CD14-positive monocyte (primary cell): ENCODE results near the gene NPL. TPM values are rescaled to one million over a fixed set of nuclear protein-coding genes. Genes with fewer than 3 reads are reported as not detected.

Experiments used
- DNase-seq, 3 donors: peaks; one replicate each; pipeline ENCODE4 v3.0.0-alpha.2; 2011 to 2022
- H2AFZ ChIP-seq: 2 replicates; pipeline ENCODE4 v1.6.0; 2012; ENCODE audit warnings: mild to moderate bottlenecking, low read depth, low read length, inconsistent platforms; ENCODE audit not compliant: insufficient read depth, poor library complexity, severe bottlenecking
- H3K27ac ChIP-seq, 2 donors: 1 replicate in 1 of 2; 2 replicates in 1 of 2; pipeline ENCODE4 v1.5.1; 2012 to 2013; ENCODE audit warnings: low read length in 2 of 2, control low read depth in 1 of 2, inconsistent platforms in 1 of 2, low read depth in 1 of 2, mild to moderate bottlenecking in 1 of 2
- H3K27me3 ChIP-seq, 2 donors: one replicate each; pipeline versions ENCODE4 v1.6.0 to v1.6.1; 2011 to 2013; ENCODE audit warnings: low read length in 2 of 2; ENCODE audit not compliant: control insufficient read depth in 2 of 2, insufficient read depth in 2 of 2
- H3K36me3 ChIP-seq, 2 donors: replicated peaks in 1 of 2; 1 replicate in 1 of 2; 2 replicates in 1 of 2; pipeline versions ENCODE4 v1.5.1 to v1.6.1; 2012 to 2013; ENCODE audit warnings: low read length in 2 of 2, control low read depth in 1 of 2, inconsistent platforms in 1 of 2, mild to moderate bottlenecking in 1 of 2; ENCODE audit not compliant: insufficient read depth in 2 of 2, control insufficient read depth in 1 of 2
- H3K4me1 ChIP-seq, 2 donors: 1 replicate in 1 of 2; 2 replicates in 1 of 2; pipeline versions ENCODE4 v1.5.1 to v1.6.1; 2012 to 2013; ENCODE audit warnings: low read length in 2 of 2, control low read depth in 1 of 2, inconsistent platforms in 1 of 2, mild to moderate bottlenecking in 1 of 2, moderate library complexity in 1 of 2; ENCODE audit not compliant: insufficient read depth in 2 of 2, control insufficient read depth in 1 of 2
- H3K4me2 ChIP-seq: replicated peaks from 2 replicates; pipeline ENCODE3; 2012; ENCODE audit warnings: low read length, moderate library complexity, mild to moderate bottlenecking; ENCODE audit not compliant: poor library complexity, severe bottlenecking; ENCODE audit errors: extremely low read depth
- H3K4me3 ChIP-seq, 3 experiments: fragments of 200-600 bp in 1 of 3; sonication (generic) in 1 of 3; replicated peaks in 1 of 3; 1 replicate in 2 of 3; 2 replicates in 1 of 3; pipeline ENCODE4 v1.5.1; 2011 to 2013; ENCODE audit warnings: low read length in 3 of 3, mild to moderate bottlenecking in 3 of 3, control low read depth in 2 of 3, low read depth in 2 of 3, inconsistent platforms in 1 of 3, moderate library complexity in 1 of 3
- H3K79me2 ChIP-seq: 2 replicates; pipeline ENCODE4 v1.6.0; 2012; ENCODE audit warnings: mild to moderate bottlenecking, control low read depth, inconsistent platforms, low read length, moderate library complexity; ENCODE audit not compliant: insufficient read depth
- H3K9ac ChIP-seq: 2 replicates; pipeline ENCODE4 v1.6.0; 2017; ENCODE audit warnings: low read length, mild to moderate bottlenecking; ENCODE audit not compliant: insufficient read depth, poor library complexity, severe bottlenecking
- H3K9me3 ChIP-seq, 2 donors: replicated peaks in 1 of 2; 1 replicate in 1 of 2; 2 replicates in 1 of 2; pipeline versions ENCODE4 v1.5.1 to v1.6.1; 2012 to 2013; ENCODE audit warnings: low read length in 2 of 2, control low read depth in 1 of 2; ENCODE audit not compliant: control insufficient read depth in 1 of 2, insufficient read depth in 1 of 2
- H4K20me1 ChIP-seq: 2 replicates; pipeline ENCODE4 v1.6.0; 2012; ENCODE audit warnings: mild to moderate bottlenecking, low read length, control low read depth, moderate library complexity; ENCODE audit not compliant: insufficient read depth
- H3K27ac Mint-ChIP-seq, 7 donors: one replicate each; pipeline ENCODE4 v1.8.0; 2020; ENCODE audit warnings: mild to moderate bottlenecking in 7 of 7, mixed read lengths in 7 of 7, moderate library complexity in 6 of 7, inconsistent platforms in 2 of 7
- H3K27me3 Mint-ChIP-seq, 3 donors: one replicate each; pipeline ENCODE4 v1.8.0; 2021 to 2022; ENCODE audit warnings: low read depth in 3 of 3, mild to moderate bottlenecking in 3 of 3, mixed read lengths in 3 of 3, moderate library complexity in 3 of 3, inconsistent platforms in 1 of 3
- H3K36me3 Mint-ChIP-seq, 2 donors: one replicate each; pipeline ENCODE4 v1.8.0; 2020; ENCODE audit warnings: mixed read lengths in 2 of 2, inconsistent platforms in 1 of 2, mild to moderate bottlenecking in 1 of 2
- H3K4me1 Mint-ChIP-seq: one replicate; pipeline ENCODE4 v1.8.0; 2020; ENCODE audit warnings: mild to moderate bottlenecking, mixed read lengths
- H3K4me3 Mint-ChIP-seq, 2 donors: one replicate each; pipeline ENCODE4 v1.8.0; 2020; ENCODE audit warnings: mild to moderate bottlenecking in 2 of 2, mixed read lengths in 2 of 2, moderate library complexity in 1 of 2
- H3K9me3 Mint-ChIP-seq, 7 donors: one replicate each; pipeline ENCODE4 v1.8.0; 2020 to 2022; ENCODE audit warnings: mixed read lengths in 7 of 7, mild to moderate bottlenecking in 6 of 7, moderate library complexity in 6 of 7, inconsistent platforms in 2 of 7
- WGBS: methylation state at CpG from one replicate; pipeline ENCODE4 v1.1.5; 2013; ENCODE audit warnings: missing lambda C conversion rate; ENCODE audit not compliant: insufficient coverage; 5-methylcytosine and 5-hydroxymethylcytosine counted together
- intact Hi-C, 2 donors: fragments of 100-400 bp; cut with micrococcal nuclease; formaldehyde crosslinking; loops; one replicate each; pipeline versions ENCODE4 v1.15.0 to v1.15.1; 2023
- polyA plus RNA-seq, 3 donors: library from polyadenylated mRNA; depleted of rRNA in 1 of 3; unstranded in 2 of 3; stranded (reverse) in 1 of 3; fragments of 300-500 nt in 2 of 3; fragments of >200 nt in 1 of 3; fragmentation: Illumina TruSeq in 2 of 3; gene quantifications; 1 replicate in 2 of 3; 2 replicates in 1 of 3; pipeline ENCODE4 v1.2.3, GENCODE V29; 2012 to 2021
- TF ChIP-seq, protein P1 (sequence below): fragments of 200-600 bp; IDR thresholded peaks from one replicate; pipeline ENCODE4 v1.8.0; 2022; ENCODE audit warnings: antibody characterized with exemption, mild to moderate bottlenecking

Gene NPL
- polyA plus RNA-seq, 3 donors = 56.6 to 127 (median 127) TPM

DNA sequence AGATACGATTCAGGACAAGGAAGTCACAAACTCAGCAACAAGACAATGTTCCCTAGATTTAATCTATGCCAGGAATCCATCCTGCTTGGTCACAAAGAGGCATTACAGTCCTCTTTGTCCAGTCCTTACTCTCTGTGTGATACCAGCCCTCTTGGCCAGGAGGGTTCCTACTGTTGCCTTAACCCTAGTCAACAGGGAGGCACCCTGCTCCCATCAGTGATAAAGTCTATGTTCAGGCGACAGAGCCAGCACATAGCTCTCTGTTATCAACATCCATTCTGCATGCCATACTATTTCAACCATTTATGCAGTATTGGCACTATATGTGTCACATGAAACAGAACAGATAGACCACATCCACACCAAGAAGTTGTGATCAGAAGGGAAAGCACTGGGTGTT, 4.4 kb upstream of the NPL start:
- no CpG with 5 or more reads among the region's 2 CpGs for WGBS
- no peak for DNase-seq
- Histone ChIP-seq H3K9me3 (no peaks in the 10 kb centered on the region), H3K4me3 (no peak overlapping the region), H3K9ac (no peak overlapping the region), H3K79me2 (peaks cover 6% of the 10 kb centered on the region), H2AFZ (no peak overlapping the region), H3K4me2 (no peak overlapping the region), H4K20me1 (no peaks in the 10 kb centered on the region), H3K27me3 (peaks cover 3 to 11% of the 10 kb centered on the region in 2 donors), H3K36me3 (no peaks in the 10 kb centered on the region), H3K27ac (no peak overlapping the region), H3K4me1 (peaks cover 12 to 16% of the 10 kb centered on the region in 2 donors)
- peaks cover 0 to 3% of the 10 kb centered on the region in 2 donors for H3K36me3 Mint-ChIP-seq
- TF ChIP-seq, protein P1, sequence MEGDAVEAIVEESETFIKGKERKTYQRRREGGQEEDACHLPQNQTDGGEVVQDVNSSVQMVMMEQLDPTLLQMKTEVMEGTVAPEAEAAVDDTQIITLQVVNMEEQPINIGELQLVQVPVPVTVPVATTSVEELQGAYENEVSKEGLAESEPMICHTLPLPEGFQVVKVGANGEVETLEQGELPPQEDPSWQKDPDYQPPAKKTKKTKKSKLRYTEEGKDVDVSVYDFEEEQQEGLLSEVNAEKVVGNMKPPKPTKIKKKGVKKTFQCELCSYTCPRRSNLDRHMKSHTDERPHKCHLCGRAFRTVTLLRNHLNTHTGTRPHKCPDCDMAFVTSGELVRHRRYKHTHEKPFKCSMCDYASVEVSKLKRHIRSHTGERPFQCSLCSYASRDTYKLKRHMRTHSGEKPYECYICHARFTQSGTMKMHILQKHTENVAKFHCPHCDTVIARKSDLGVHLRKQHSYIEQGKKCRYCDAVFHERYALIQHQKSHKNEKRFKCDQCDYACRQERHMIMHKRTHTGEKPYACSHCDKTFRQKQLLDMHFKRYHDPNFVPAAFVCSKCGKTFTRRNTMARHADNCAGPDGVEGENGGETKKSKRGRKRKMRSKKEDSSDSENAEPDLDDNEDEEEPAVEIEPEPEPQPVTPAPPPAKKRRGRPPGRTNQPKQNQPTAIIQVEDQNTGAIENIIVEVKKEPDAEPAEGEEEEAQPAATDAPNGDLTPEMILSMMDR = no peak
- no peak overlapping the region for H3K27ac Mint-ChIP-seq
- H3K4me1 Mint-ChIP-seq = peaks cover 31% of the 10 kb centered on the region
- no peak overlapping the region for H3K4me3 Mint-ChIP-seq
- H3K27me3 Mint-ChIP-seq = peaks cover 14 to 22% (median 16%) of the 10 kb centered on the region in 3 donors
- intact Hi-C loops = loop anchor here (5.0 to 10.0 kb wide), 4 partner anchors 183 to 700 kb away; partner anchors contain the start of genes GLUL (in 1 of the 2) and RGS16 (in 1 of the 2)
- no peaks in the 10 kb centered on the region for H3K9me3 Mint-ChIP-seq

DNA sequence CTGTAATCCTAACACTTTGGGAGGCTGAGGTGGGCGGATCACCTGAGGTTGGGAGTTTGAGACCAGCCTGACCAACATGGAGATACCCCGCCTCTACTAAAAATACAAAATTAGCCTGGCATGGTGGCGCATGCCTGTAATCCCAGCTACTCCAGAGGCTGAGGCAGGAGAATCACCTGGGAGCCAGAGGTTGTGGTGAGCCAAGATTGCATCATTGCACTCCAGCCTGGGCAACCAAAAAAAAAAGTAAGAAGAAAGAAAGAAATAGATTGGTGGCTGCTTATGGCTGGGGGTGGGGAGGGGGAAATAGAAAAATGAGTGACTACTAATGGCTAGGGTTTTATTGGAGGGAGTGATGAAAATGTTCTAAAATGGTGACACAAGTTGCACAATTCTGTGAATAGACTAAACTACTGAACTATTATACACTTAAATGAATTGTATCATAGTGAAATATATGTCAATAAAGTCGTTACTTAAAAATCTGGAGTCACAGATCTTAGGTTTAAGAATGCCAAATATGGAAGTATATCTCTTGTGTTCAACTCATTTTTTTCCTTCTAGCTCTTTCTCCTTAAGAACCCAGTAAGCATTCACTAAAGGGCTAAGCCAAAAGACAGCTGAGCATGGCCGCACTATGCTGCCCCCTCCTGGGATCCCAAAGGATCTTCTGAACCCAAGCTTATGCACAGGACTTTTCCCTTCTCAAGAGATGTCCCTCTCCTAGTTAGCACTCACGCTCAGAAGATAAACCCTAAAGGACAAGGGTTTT, 3.2 kb upstream of the NPL start:
- Mint-ChIP-seq H3K27ac (peak overlapping the region in 2 of 7 donors; percentile 3 to 37), H3K4me3 (no peak overlapping the region), H3K27me3 (peaks cover 14 to 27% (median 19%) of the 10 kb centered on the region in 3 donors), H3K4me1 (peaks cover 42% of the 10 kb centered on the region), H3K36me3 (peaks cover 6 to 11% of the 10 kb centered on the region in 2 donors), H3K9me3 (no peaks in the 10 kb centered on the region)
- no peak overlapping the region for H3K4me3 ChIP-seq
- intact Hi-C loops = loop anchor here (5.0 to 10.0 kb wide), 4 partner anchors 184 to 702 kb away; partner anchors contain the start of genes GLUL (in 1 of the 2) and RGS16 (in 1 of the 2)
- TF ChIP-seq, protein P1 = peak; percentile 54
- H3K36me3 ChIP-seq = no peaks in the 10 kb centered on the region
- H3K9ac ChIP-seq = no peak overlapping the region
- no peak overlapping the region for H3K27ac ChIP-seq
- H3K4me2 ChIP-seq = no peak overlapping the region
- WGBS = 62% methylated on average over 3 of the region's 6 CpGs
- H3K9me3 ChIP-seq = no peaks in the 10 kb centered on the region
- H3K79me2 ChIP-seq = peaks cover 8% of the 10 kb centered on the region
- DNase-seq = peak; percentile 23 to 46 (median 41)
- no peaks in the 10 kb centered on the region for H4K20me1 ChIP-seq
- no peak overlapping the region for H2AFZ ChIP-seq
- peaks cover 3 to 11% of the 10 kb centered on the region in 2 donors for H3K27me3 ChIP-seq
- peaks cover 20 to 29% of the 10 kb centered on the region in 2 donors for H3K4me1 ChIP-seq
